HG03520 (cell line): ENCODE data around the gene ATP1A1.

ENCODE experiments used
- ATAC-seq: cut with Tn5 transposase; IDR thresholded peaks from one replicate; pipeline ENCODE4 v1.9.1; 2021; ENCODE audit warnings: mild to moderate bottlenecking, moderate library complexity; ENCODE audit not compliant: unreplicated experiment

Gene ATP1A1

GRCh38 chr1:116370181-116370580 lies 2.9 kb upstream of the ATP1A1 start:
- no peak for ATAC-seq

- ATAC-seq = no peak
These were observed 1.3 kb upstream of the ATP1A1 start for GRCh38 chr1:116371752-116372151.

- ATAC-seq = no peak
These were observed 853 bp upstream of the ATP1A1 start for GRCh38 chr1:116372191-116372590.

- ATAC-seq = peak; percentile 0
These were observed 648 bp downstream of the ATP1A1 start for GRCh38 chr1:116373431-116374352.

- no peak for ATAC-seq
These were observed 1.5 kb downstream of the ATP1A1 start for GRCh38 chr1:116374353-116375147.

GRCh38 chr1:116375148-116375886 lies 2.3 kb downstream of the ATP1A1 start:
- no peak for ATAC-seq

- no peak for ATAC-seq
These were observed 3.1 kb downstream of the ATP1A1 start for GRCh38 chr1:116375887-116376728.

- ATAC-seq = no peak
These were observed 3.7 kb downstream of the ATP1A1 start for GRCh38 chr1:116376729-116377086.

GRCh38 chr1:116377541-116378529 lies 4.8 kb downstream of the ATP1A1 start:
- ATAC-seq = peak; percentile 71

- no peak for ATAC-seq
These were observed 6.1 kb downstream of the ATP1A1 start for GRCh38 chr1:116379057-116379630.

- no peak for ATAC-seq
These were observed 6.8 kb downstream of the ATP1A1 start for GRCh38 chr1:116379674-116380498.

- no peak for ATAC-seq
These were observed 7.6 kb downstream of the ATP1A1 start for GRCh38 chr1:116380499-116381242.

- no peak for ATAC-seq
These were observed 9.3 kb downstream of the ATP1A1 start for GRCh38 chr1:116382321-116382720.

GRCh38 chr1:116382857-116383483 lies 9.9 kb downstream of the ATP1A1 start:
- no peak for ATAC-seq

- no peak for ATAC-seq
These were observed 13.0 kb downstream of the ATP1A1 start for GRCh38 chr1:116386042-116386441.

- no peak for ATAC-seq
These were observed 14.5 kb downstream of the ATP1A1 start for GRCh38 chr1:116387551-116387950.

- no peak for ATAC-seq
These were observed 15.1 kb downstream of the ATP1A1 start for GRCh38 chr1:116388122-116388521.
